DOHH2 (cell line): ENCODE results near the gene NPY2R.

Experiments
- H3F3A ChIP-seq: fragments of 200-600 bp; sonication (generic), shearing (Covaris generic); 2 replicates; pipeline ENCODE4 v1.6.0; 2016; ENCODE audit warnings: antibody characterized with exemption, mild to moderate bottlenecking; ENCODE audit not compliant: control insufficient read depth, insufficient read depth
- H3K27ac ChIP-seq: fragments of 200-600 bp; sonication (generic); 2 replicates; pipeline ENCODE4 v1.5.1; 2014; ENCODE audit warnings: low read depth, mild to moderate bottlenecking, low read length, moderate library complexity
- H3K27me3 ChIP-seq: fragments of 200-600 bp; sonication (generic); 2 replicates; pipeline ENCODE4 v1.6.1; 2014; ENCODE audit warnings: mild to moderate bottlenecking, low read length, mixed read lengths; ENCODE audit not compliant: control insufficient read depth
- H3K36me3 ChIP-seq: fragments of 200-600 bp; sonication (generic); 2 replicates; pipeline ENCODE4 v1.6.1; 2014; ENCODE audit warnings: mild to moderate bottlenecking, low read length, moderate library complexity, mixed read lengths; ENCODE audit not compliant: control insufficient read depth
- H3K4me1 ChIP-seq: fragments of 200-600 bp; sonication (generic); 2 replicates; pipeline ENCODE4 v1.6.1; 2014; ENCODE audit warnings: mild to moderate bottlenecking, low read length, mixed read lengths; ENCODE audit not compliant: control insufficient read depth
- H3K4me2 ChIP-seq: fragments of 200-600 bp; sonication (generic); 2 replicates; pipeline ENCODE4 v1.6.0; 2014; ENCODE audit warnings: mild to moderate bottlenecking, low read length, moderate library complexity
- H3K4me3 ChIP-seq: fragments of 200-600 bp; sonication (generic); 2 replicates; pipeline ENCODE4 v1.5.1; 2014; ENCODE audit warnings: mild to moderate bottlenecking, low read length, mixed read lengths
- H3K79me2 ChIP-seq: fragments of 200-600 bp; sonication (generic); 2 replicates; pipeline ENCODE4 v1.6.1; 2014; ENCODE audit warnings: mild to moderate bottlenecking, low read length, mixed read lengths; ENCODE audit not compliant: control insufficient read depth
- H3K9me2 ChIP-seq: fragments of 200-600 bp; sonication (generic); replicated peaks from 2 replicates; pipeline ENCODE4 v1.6.1; 2014; ENCODE audit warnings: mild to moderate bottlenecking, low read length, mixed read lengths; ENCODE audit not compliant: control insufficient read depth
- H3K9me3 ChIP-seq: fragments of 200-600 bp; sonication (generic); 2 replicates; pipeline ENCODE4 v1.6.1; 2014; ENCODE audit warnings: antibody characterized with exemption, low read length, mixed read lengths; ENCODE audit not compliant: control insufficient read depth, insufficient read depth
- H4K20me1 ChIP-seq: fragments of 200-600 bp; sonication (generic); 2 replicates; pipeline ENCODE4 v1.6.0; 2014; ENCODE audit warnings: low read depth, mild to moderate bottlenecking, antibody characterized with exemption, low read length, moderate library complexity; ENCODE audit not compliant: control insufficient read depth, insufficient read depth
- CTCF ChIP-seq: fragments of 200-600 bp; sonication (generic); IDR thresholded peaks from one replicate; pipeline ENCODE4 v1.5.1; 2014; ENCODE audit warnings: antibody characterized with exemption, mild to moderate bottlenecking, low read depth, low read length; ENCODE audit not compliant: poor library complexity, severe bottlenecking
- EZH2phosphoT487 ChIP-seq: fragments of 200-600 bp; sonication (generic); IDR thresholded peaks from 2 replicates; pipeline ENCODE4 v1.6.1; 2017; ENCODE audit warnings: borderline replicate concordance, mild to moderate bottlenecking, antibody characterized with exemption, low read length, moderate library complexity, mixed read lengths

The NPY2R gene

GRCh38 chr4:155228713-155229112 lies 20.3 kb downstream of the NPY2R start:
- Histone ChIP-seq H4K20me1 (no peaks in the 10 kb centered on the region), H3K4me1 (no peaks in the 10 kb centered on the region), H3K9me3 (no peaks in the 10 kb centered on the region), H3K4me2 (no peak overlapping the region), H3K79me2 (no peaks in the 10 kb centered on the region), H3K4me3 (no peak overlapping the region), H3K9me2 (no peaks in the 10 kb centered on the region), H3K27ac (no peak overlapping the region), H3F3A (no peaks in the 10 kb centered on the region), H3K27me3 (no peaks in the 10 kb centered on the region), H3K36me3 (no peaks in the 10 kb centered on the region)
- no peak for TF ChIP-seq CTCF
- no peak for TF ChIP-seq EZH2phosphoT487

GRCh38 chr4:155232432-155232831 lies 24.0 kb downstream of the NPY2R start:
- no peaks in the 10 kb centered on the region for H3F3A ChIP-seq
- H3K4me3 ChIP-seq: no peak overlapping the region
- TF ChIP-seq CTCF: no peak
- no peak for TF ChIP-seq EZH2phosphoT487
- no peaks in the 10 kb centered on the region for H3K27me3 ChIP-seq
- no peaks in the 10 kb centered on the region for H3K36me3 ChIP-seq
- no peaks in the 10 kb centered on the region for H3K9me2 ChIP-seq
- H3K4me2 ChIP-seq: no peak overlapping the region
- H3K4me1 ChIP-seq: no peaks in the 10 kb centered on the region
- no peaks in the 10 kb centered on the region for H3K79me2 ChIP-seq
- H3K27ac ChIP-seq: no peak overlapping the region
- no peaks in the 10 kb centered on the region for H4K20me1 ChIP-seq
- no peaks in the 10 kb centered on the region for H3K9me3 ChIP-seq

- H3K9me2 ChIP-seq: no peaks in the 10 kb centered on the region
- no peaks in the 10 kb centered on the region for H3F3A ChIP-seq
- H3K4me3 ChIP-seq: no peak overlapping the region
- H4K20me1 ChIP-seq: no peaks in the 10 kb centered on the region
- H3K9me3 ChIP-seq: no peaks in the 10 kb centered on the region
- H3K27me3 ChIP-seq: no peaks in the 10 kb centered on the region
- H3K4me1 ChIP-seq: no peaks in the 10 kb centered on the region
- no peaks in the 10 kb centered on the region for H3K36me3 ChIP-seq
- TF ChIP-seq CTCF (no peak), EZH2phosphoT487 (no peak)
- H3K4me2 ChIP-seq: no peak overlapping the region
- H3K79me2 ChIP-seq: no peaks in the 10 kb centered on the region
- no peak overlapping the region for H3K27ac ChIP-seq
These were observed 25.8 kb downstream of the NPY2R start for GRCh38 chr4:155234206-155234605.

- H3K79me2 ChIP-seq: no peaks in the 10 kb centered on the region
- no peaks in the 10 kb centered on the region for H3K36me3 ChIP-seq
- no peak overlapping the region for H3K4me3 ChIP-seq
- no peaks in the 10 kb centered on the region for H3K27me3 ChIP-seq
- H4K20me1 ChIP-seq: no peaks in the 10 kb centered on the region
- no peak overlapping the region for H3K4me2 ChIP-seq
- TF ChIP-seq EZH2phosphoT487: no peak
- no peak for TF ChIP-seq CTCF
- H3K9me2 ChIP-seq: no peaks in the 10 kb centered on the region
- H3K4me1 ChIP-seq: no peaks in the 10 kb centered on the region
- no peaks in the 10 kb centered on the region for H3F3A ChIP-seq
- H3K9me3 ChIP-seq: no peaks in the 10 kb centered on the region
- no peak overlapping the region for H3K27ac ChIP-seq
These were observed 29.1 kb downstream of the NPY2R start for GRCh38 chr4:155237567-155237966.
